AG10803 (cell line): ENCODE results near the gene TNPO1.

ENCODE experiments used
- DNase-seq: peaks from one replicate; pipeline ENCODE4 v3.0.0; 2010; ENCODE audit warnings: low read depth
- H3K4me3 ChIP-seq: 2 replicates; pipeline ENCODE4 v1.5.1; 2011; ENCODE audit warnings: mild to moderate bottlenecking, low read length, control low read depth
- CTCF ChIP-seq: conservative IDR thresholded peaks from 2 replicates; pipeline ENCODE4 v1.5.1; 2011; ENCODE audit warnings: mild to moderate bottlenecking, low read length, control low read depth, inconsistent platforms

Gene TNPO1

GRCh38 chr5:72835633-72836032 lies 19.2 kb downstream of the TNPO1 start:
- no peak for DNase-seq
- H3K4me3 ChIP-seq = no peak overlapping the region

GRCh38 chr5:72836810-72837209 lies 20.3 kb downstream of the TNPO1 start:
- TF ChIP-seq CTCF = no peak
- H3K4me3 ChIP-seq = no peak overlapping the region
- no peak for DNase-seq

More at GRCh38 chr5:72835633-72836032, 19.2 kb downstream of the TNPO1 start:
- no peak for TF ChIP-seq CTCF

- DNase-seq = no peak
- no peak overlapping the region for H3K4me3 ChIP-seq
Measured at GRCh38 chr5:72837524-72838096, 21.1 kb downstream of the TNPO1 start.

GRCh38 chr5:72840041-72840440 lies 23.6 kb downstream of the TNPO1 start:
- TF ChIP-seq CTCF = no peak
- no peak overlapping the region for H3K4me3 ChIP-seq
- no peak for DNase-seq

More at GRCh38 chr5:72837524-72838096, 21.1 kb downstream of the TNPO1 start:
- TF ChIP-seq CTCF = no peak

- TF ChIP-seq CTCF = no peak
- peak; percentile 46 for DNase-seq
- H3K4me3 ChIP-seq = no peak overlapping the region
Measured at GRCh38 chr5:72841756-72842535, 25.5 kb downstream of the TNPO1 start.

GRCh38 chr5:72842816-72843215 lies 26.4 kb downstream of the TNPO1 start:
- H3K4me3 ChIP-seq = no peak overlapping the region
- TF ChIP-seq CTCF = no peak; the same call in 1 of the 2 replicates
- no peak for DNase-seq

GRCh38 chr5:72844218-72844603 lies 27.8 kb downstream of the TNPO1 start:
- DNase-seq = no peak
- H3K4me3 ChIP-seq = no peak overlapping the region
- TF ChIP-seq CTCF = no peak
